ENCODE data around the gene PARP15. TPM values are rescaled to one million over a fixed set of nuclear protein-coding genes. Genes with fewer than 3 reads are reported as not detected.

Gene PARP15
- total RNA-seq, 2 donors from 2014 or later: 0.74 to 1.1 TPM

GRCh38 chr3:122602011-122602710 is 24.7 kb downstream of the PARP15 start:
- TF ChIP-seq, protein P1, sequence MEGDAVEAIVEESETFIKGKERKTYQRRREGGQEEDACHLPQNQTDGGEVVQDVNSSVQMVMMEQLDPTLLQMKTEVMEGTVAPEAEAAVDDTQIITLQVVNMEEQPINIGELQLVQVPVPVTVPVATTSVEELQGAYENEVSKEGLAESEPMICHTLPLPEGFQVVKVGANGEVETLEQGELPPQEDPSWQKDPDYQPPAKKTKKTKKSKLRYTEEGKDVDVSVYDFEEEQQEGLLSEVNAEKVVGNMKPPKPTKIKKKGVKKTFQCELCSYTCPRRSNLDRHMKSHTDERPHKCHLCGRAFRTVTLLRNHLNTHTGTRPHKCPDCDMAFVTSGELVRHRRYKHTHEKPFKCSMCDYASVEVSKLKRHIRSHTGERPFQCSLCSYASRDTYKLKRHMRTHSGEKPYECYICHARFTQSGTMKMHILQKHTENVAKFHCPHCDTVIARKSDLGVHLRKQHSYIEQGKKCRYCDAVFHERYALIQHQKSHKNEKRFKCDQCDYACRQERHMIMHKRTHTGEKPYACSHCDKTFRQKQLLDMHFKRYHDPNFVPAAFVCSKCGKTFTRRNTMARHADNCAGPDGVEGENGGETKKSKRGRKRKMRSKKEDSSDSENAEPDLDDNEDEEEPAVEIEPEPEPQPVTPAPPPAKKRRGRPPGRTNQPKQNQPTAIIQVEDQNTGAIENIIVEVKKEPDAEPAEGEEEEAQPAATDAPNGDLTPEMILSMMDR (IDR thresholded peaks at IDR 0.05): no peak
- intact Hi-C loops (cut with DNase I): no loop called here
- no peaks in the 10 kb centered on the region for H3K9me3 ChIP-seq

GRCh38 chr3:122603056-122603455 is 25.6 kb downstream of the PARP15 start:
- Histone ChIP-seq H3K9ac (ENCODE audit: low read depth in 2 of 2, low read length in 2 of 2) (no peak overlapping the region), H3K36me3 (no peaks in the 10 kb centered on the region), H3K9me3 (no peaks in the 10 kb centered on the region), H3K27me3 (no peaks in the 10 kb centered on the region), H3K4me1 (no peaks in the 10 kb centered on the region), H3K4me3 (no peak overlapping the region), H3K27ac (no peak overlapping the region)
- TF ChIP-seq, protein P1 (IDR thresholded peaks at IDR 0.05): no peak
- intact Hi-C loops (cut with DNase I): no loop called here
- DNase-seq: no peak

More at GRCh38 chr3:122602011-122602710, 24.7 kb downstream of the PARP15 start:
- H3K4me3 ChIP-seq: no peak overlapping the region
- no peaks in the 10 kb centered on the region for H3K27me3 ChIP-seq
- H3K9ac ChIP-seq (ENCODE audit: low read depth in 2 of 2, low read length in 2 of 2): no peak overlapping the region
- H3K4me1 ChIP-seq: no peaks in the 10 kb centered on the region
- DNase-seq: no peak
- H3K36me3 ChIP-seq: no peaks in the 10 kb centered on the region
- H3K27ac ChIP-seq: no peak overlapping the region

DNA sequence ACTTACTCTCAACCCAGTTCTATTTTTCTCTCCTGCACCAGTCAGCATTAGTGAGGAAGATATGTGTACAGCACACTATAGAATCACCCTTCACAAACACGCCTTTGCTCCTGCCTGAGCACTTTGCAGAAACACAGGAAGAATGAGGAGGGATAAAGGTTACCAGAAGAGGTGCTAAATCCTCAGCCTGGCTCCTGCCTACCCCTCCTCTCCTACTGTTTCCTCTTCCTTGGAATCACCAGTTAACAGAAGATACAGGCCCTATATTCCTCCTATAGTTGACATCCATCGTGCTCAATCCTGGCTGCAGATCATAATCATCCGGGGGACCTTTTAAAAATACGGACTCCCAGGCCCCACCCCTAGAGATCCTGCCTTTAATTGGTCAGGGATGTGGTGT is 28.9 kb downstream of the PARP15 start:
- Histone ChIP-seq H3K36me3 (no peaks in the 10 kb centered on the region), H3K27me3 (no peaks in the 10 kb centered on the region), H3K4me3 (no peak overlapping the region), H3K9me3 (no peaks in the 10 kb centered on the region), H3K4me1 (no peaks in the 10 kb centered on the region), H3K27ac (no peak overlapping the region), H3K9ac (ENCODE audit: low read depth in 2 of 2, low read length in 2 of 2) (no peak overlapping the region)
- no peak for DNase-seq
- intact Hi-C loops (cut with DNase I): no loop called here
- TF ChIP-seq, protein P1 (IDR thresholded peaks at IDR 0.05): no peak

DNA sequence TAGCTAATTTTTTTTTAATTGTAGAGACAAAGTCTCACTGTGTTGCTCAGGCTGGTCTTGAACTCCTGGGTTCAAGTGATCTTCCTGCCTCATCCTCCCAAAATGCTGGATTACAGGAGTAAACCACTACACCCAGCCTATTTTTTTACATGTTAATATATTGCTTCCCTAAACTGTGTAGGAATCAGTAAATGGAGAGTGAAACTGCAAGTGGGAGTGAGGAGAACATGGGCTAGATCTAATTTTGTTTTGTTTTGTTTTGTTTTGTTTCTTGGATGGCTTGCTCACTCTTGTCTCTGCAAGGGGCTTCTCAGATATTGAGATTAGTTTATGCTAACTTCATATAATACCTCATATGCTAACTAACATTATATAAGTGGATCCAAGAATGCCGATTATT is 31.5 kb downstream of the PARP15 start:
- intact Hi-C loops (cut with DNase I): no loop called here
- Histone ChIP-seq H3K27me3 (no peaks in the 10 kb centered on the region), H3K4me3 (no peak overlapping the region), H3K9ac (ENCODE audit: low read depth in 2 of 2, low read length in 2 of 2) (no peak overlapping the region), H3K36me3 (no peaks in the 10 kb centered on the region), H3K27ac (no peak overlapping the region), H3K4me1 (no peaks in the 10 kb centered on the region), H3K9me3 (no peaks in the 10 kb centered on the region)
- no peak for DNase-seq
- TF ChIP-seq, protein P1 (IDR thresholded peaks at IDR 0.05): no peak

DNA sequence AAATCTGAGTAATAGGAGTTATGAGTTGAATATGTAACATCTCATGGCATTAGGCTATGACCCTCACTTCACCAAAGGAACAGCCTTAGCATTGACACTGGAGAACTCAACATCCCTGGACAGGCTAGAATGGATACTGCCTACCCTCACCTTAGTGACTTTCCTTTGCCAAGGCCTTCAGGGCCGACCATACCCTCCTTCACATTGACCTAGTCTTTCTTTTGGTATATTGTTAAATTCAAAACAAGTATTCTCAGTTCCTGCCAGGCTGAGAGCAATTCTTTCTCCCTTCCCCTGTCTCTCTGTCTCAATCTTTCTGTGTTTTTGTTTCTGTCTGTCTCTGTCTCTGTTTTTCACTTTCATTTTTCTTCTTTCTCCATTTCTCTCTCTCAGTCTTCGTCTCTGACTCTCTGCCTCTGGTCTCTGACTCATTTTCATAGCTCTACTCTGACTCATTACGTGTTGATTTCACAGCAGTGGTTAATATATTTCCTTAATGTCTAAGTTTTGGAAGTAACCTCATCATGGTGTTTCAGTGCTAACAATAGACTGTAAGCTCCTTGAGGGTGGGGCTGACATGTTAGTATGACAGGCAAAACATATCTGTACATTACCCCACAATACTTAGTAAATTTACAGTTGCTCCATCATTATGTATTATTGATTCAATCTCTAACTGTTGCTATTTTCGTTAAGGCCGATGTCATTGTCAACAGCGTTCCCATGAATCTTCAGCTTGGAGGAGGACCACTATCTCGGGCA is 32.5 kb downstream of the PARP15 start:
- TF ChIP-seq, protein P1 (IDR thresholded peaks at IDR 0.05): no peak
- Histone ChIP-seq H3K27ac (no peak overlapping the region), H3K36me3 (no peaks in the 10 kb centered on the region), H3K9me3 (no peaks in the 10 kb centered on the region), H3K4me3 (no peak overlapping the region), H3K27me3 (no peaks in the 10 kb centered on the region), H3K9ac (ENCODE audit: low read depth in 2 of 2, low read length in 2 of 2) (no peak overlapping the region), H3K4me1 (no peaks in the 10 kb centered on the region)
- DNase-seq: no peak
- intact Hi-C loops (cut with DNase I): no loop called here
